Panc1 (cell line): ENCODE measurements around the gene CYP39A1. TPM values are rescaled to one million over a fixed set of nuclear protein-coding genes. Genes with fewer than 3 reads are reported as not detected.

Source experiments
- ATAC-seq: fragments of 200-7000 bp; cut with Tn5 transposase; 2 replicates; pipeline ENCODE4 v1.9.1; 2020; ENCODE audit warnings: mild to moderate bottlenecking, moderate library complexity
- Bru-seq: library from RNA; stranded (reverse); fragments of 400-500 nt; gene quantifications from one replicate; lab custom pipeline; 2021; lab: Mats Ljungman, UMichigan
- BruChase-seq, 2 experiments: library from RNA; stranded (reverse); fragments of 400-500 nt; gene quantifications; one replicate each; lab custom pipeline; 2021; lab: Mats Ljungman, UMichigan
- BruUV-seq: library from RNA; stranded (reverse); fragments of 400-500 nt; replicated peaks from 2 replicates; lab custom pipeline; 2021; lab: Mats Ljungman, UMichigan
- CTCF ChIA-PET: fragments of 300-600 bp; sonication (Branson Sonifier 250); formaldehyde crosslinking; loops from one replicate; lab custom pipeline; 2022; ENCODE audit warnings: antibody characterized with exemption; lab: Charles Lee
- POLR2A ChIA-PET: fragments of 300-600 bp; sonication (Branson Sonifier 250); formaldehyde crosslinking; loops from one replicate; lab custom pipeline; 2022; ENCODE audit warnings: antibody characterized with exemption; lab: Charles Lee
- DNase-seq: peaks from one replicate; pipeline ENCODE4 v3.0.0-alpha.2; 2010; ENCODE audit warnings: low read depth, low spot score
- H3K27ac ChIP-seq: 2 replicates; pipeline ENCODE4 v1.5.1; 2011; ENCODE audit warnings: mild to moderate bottlenecking, low read length, inconsistent platforms
- H3K27me3 ChIP-seq: fragments of 200-500 bp; sonication (Bioruptor generic); 2 replicates; pipeline ENCODE4 v1.6.0; 2014; ENCODE audit warnings: low read length, inconsistent platforms; ENCODE audit not compliant: control insufficient read depth, insufficient read depth
- H3K36me3 ChIP-seq: fragments of 200-500 bp; sonication (Bioruptor generic); 2 replicates; pipeline ENCODE4 v1.5.1; 2014; ENCODE audit warnings: inconsistent platforms, mild to moderate bottlenecking, low read length, moderate library complexity; ENCODE audit not compliant: control insufficient read depth, insufficient read depth
- H3K4me1 ChIP-seq: 2 replicates; pipeline ENCODE4 v1.5.1; 2011; ENCODE audit warnings: inconsistent platforms, mild to moderate bottlenecking, low read length, moderate library complexity; ENCODE audit not compliant: control insufficient read depth, insufficient read depth
- H3K4me3 ChIP-seq, 2 experiments: 2 replicates each; pipeline ENCODE4 v1.5.1; 2011 to 2012; ENCODE audit warnings: low read depth in 2 of 2, low read length in 2 of 2, mild to moderate bottlenecking in 2 of 2, inconsistent platforms in 1 of 2, moderate library complexity in 1 of 2
- H3K9me3 ChIP-seq: fragments of 200-500 bp; sonication (Bioruptor generic); 2 replicates; pipeline ENCODE4 v1.5.1; 2014; ENCODE audit warnings: low read depth, mild to moderate bottlenecking, inconsistent platforms, low read length, moderate library complexity; ENCODE audit not compliant: control insufficient read depth, insufficient read depth
- POLR2AphosphoS5 ChIP-seq: IDR thresholded peaks from 2 replicates; pipeline ENCODE4 v1.6.1; 2012; ENCODE audit warnings: mild to moderate bottlenecking, low read depth, low read length, moderate library complexity
- SIN3A ChIP-seq: IDR thresholded peaks from 2 replicates; pipeline ENCODE4 v1.6.1; 2012; ENCODE audit warnings: low read depth, mild to moderate bottlenecking, low read length, moderate library complexity, borderline replicate concordance; ENCODE audit not compliant: insufficient read depth
- TCF7L2 ChIP-seq: IDR thresholded peaks from 2 replicates; pipeline ENCODE4 v1.6.1; 2011; ENCODE audit warnings: mild to moderate bottlenecking, low read depth, low read length, inconsistent platforms
- in situ Hi-C: cut with HindIII; loops from 2 replicates; pipeline ENCODE4 v1.10.0; 2016; ENCODE audit warnings: low sequenced_read_pairs, low pct_unique_long_range_greater_than_20kb
- intact Hi-C: fragments of 100-400 bp; cut with micrococcal nuclease; formaldehyde crosslinking; loops from one replicate; pipeline ENCODE4 v1.10.0; 2022; ENCODE audit not compliant: unreplicated experiment
- long read RNA-seq: library from polyadenylated mRNA; unstranded; transcript quantifications from one replicate; pipeline ENCODE4 v2.0.0, GENCODE V29; 2021; ENCODE audit not compliant: unreplicated experiment
- polyA plus RNA-seq: library from polyadenylated mRNA; unstranded; fragments of >200 nt; gene quantifications from one replicate; pipeline ENCODE4 v1.2.1, GENCODE V29; 2012; ENCODE audit warnings: missing spikeins; ENCODE audit not compliant: insufficient read length
- total RNA-seq: library from RNA; stranded (reverse); gene quantifications from one replicate; pipeline ENCODE4 v1.2.1, GENCODE V29; 2021; ENCODE audit not compliant: unreplicated experiment
- TF ChIP-seq, protein P1 (sequence below), 2 experiments: IDR thresholded peaks; 2 replicates each; pipeline ENCODE4 v1.6.1; 2011 to 2012; ENCODE audit warnings: low read depth in 2 of 2, control low read depth in 1 of 2, low read length in 1 of 2, mild to moderate bottlenecking in 1 of 2, moderate library complexity in 1 of 2; ENCODE audit not compliant: insufficient read depth in 1 of 2
- TF ChIP-seq, protein P2 (sequence below): fragments of 450-650 bp; IDR thresholded peaks from 2 replicates; pipeline ENCODE4 v1.5.1; 2017; ENCODE audit warnings: mild to moderate bottlenecking

The CYP39A1 gene
- total RNA-seq (0.72 TPM), Bru-seq, nascent RNA (percentile 22 among the genes with signal in this experiment), BruChase-seq, experiment 1, labeled RNA remaining after a 2-hour chase (percentile 15 among the genes with signal in this experiment), BruChase-seq, experiment 2, labeled RNA remaining after a 6-hour chase (percentile 14 among the genes with signal in this experiment)
- not detected for polyA plus RNA-seq
- long read RNA-seq, partial matches to known transcripts: 0 of 1 reads
- long read RNA-seq, other reads (novel, unspliced or antisense): 0 of 1 reads

DNA sequence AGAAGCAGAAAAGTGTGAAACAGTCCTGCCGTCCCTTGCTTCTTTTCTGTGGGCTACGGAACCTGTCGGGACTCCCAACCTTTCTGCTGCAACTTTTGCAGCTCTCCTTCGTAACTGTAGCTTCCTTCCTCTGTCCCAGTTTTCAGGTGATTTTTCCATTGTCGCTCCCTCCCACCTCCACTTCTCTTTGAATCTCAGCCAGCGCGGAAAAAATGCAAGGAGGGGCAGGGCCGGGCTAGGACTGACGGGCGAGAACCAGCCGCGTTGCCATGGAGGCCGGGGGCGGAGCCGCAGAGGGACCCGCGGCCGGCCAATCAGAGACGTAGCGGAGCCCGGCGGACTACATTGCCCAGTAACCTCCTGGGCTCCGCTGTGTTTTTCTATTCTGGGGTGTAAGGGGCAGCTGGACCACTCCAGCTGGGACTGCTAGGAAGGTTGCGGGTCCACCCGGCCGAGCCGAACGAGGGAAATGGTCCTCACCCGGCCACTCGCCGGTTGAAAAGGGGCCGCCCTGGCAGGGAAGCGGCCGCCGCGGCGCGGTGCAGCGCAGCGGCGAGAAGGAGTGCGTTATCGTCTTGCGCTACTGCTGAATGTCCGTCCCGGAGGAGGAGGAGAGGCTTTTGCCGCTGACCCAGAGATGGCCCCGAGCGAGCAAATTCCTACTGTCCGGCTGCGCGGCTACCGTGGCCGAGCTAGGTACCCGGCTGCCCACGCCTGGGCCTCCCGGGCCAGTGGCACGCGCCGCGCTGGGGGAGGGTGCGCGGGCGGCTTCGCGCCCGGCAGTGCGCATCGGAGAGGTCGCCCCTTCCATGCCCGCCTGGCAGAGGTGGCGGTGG, at the start of gene CYP39A1, which contains the start of gene SLC25A27:
Gene CYP39A1, minus strand, starts transcription at position 216 of the 836 bp plus-strand sequence. CDS start 236 bp downstream, outside the sequence.
Gene SLC25A27, plus strand, starts transcription at position 373 of the 836 bp plus-strand sequence. Its CDS starts 218 bp downstream, at position 591.
- peak; percentile 100 for ATAC-seq
- ChIA-PET POLR2A (no interaction called here), CTCF (no interaction called here)
- in situ Hi-C loops (no loop called here), intact Hi-C loops (no loop called here)
- TF ChIP-seq, protein P1, sequence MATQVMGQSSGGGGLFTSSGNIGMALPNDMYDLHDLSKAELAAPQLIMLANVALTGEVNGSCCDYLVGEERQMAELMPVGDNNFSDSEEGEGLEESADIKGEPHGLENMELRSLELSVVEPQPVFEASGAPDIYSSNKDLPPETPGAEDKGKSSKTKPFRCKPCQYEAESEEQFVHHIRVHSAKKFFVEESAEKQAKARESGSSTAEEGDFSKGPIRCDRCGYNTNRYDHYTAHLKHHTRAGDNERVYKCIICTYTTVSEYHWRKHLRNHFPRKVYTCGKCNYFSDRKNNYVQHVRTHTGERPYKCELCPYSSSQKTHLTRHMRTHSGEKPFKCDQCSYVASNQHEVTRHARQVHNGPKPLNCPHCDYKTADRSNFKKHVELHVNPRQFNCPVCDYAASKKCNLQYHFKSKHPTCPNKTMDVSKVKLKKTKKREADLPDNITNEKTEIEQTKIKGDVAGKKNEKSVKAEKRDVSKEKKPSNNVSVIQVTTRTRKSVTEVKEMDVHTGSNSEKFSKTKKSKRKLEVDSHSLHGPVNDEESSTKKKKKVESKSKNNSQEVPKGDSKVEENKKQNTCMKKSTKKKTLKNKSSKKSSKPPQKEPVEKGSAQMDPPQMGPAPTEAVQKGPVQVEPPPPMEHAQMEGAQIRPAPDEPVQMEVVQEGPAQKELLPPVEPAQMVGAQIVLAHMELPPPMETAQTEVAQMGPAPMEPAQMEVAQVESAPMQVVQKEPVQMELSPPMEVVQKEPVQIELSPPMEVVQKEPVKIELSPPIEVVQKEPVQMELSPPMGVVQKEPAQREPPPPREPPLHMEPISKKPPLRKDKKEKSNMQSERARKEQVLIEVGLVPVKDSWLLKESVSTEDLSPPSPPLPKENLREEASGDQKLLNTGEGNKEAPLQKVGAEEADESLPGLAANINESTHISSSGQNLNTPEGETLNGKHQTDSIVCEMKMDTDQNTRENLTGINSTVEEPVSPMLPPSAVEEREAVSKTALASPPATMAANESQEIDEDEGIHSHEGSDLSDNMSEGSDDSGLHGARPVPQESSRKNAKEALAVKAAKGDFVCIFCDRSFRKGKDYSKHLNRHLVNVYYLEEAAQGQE (IDR thresholded peaks at IDR 0.05; ENCODE audit: insufficient read depth in 1 of 2, low read depth in 2 of 2, low read length in 1 of 2): no peak
- peak; percentile 26; the same call in 1 of the 2 replicates for TF ChIP-seq TCF7L2
- no TSS peak for BruUV-seq
- Histone ChIP-seq H3K27ac (no peak within 1 kb of the TSS), H3K36me3 (no peaks in the 10 kb centered on the region), H3K9me3 (no peaks in the 10 kb centered on the region), H3K27me3 (peaks cover 24% of the 10 kb centered on the region), H3K4me3 (peak within 1 kb of the TSS; percentile 70 to 94), H3K4me1 (peaks cover 9% of the 10 kb centered on the region)
- DNase-seq: peak; percentile 52

GRCh38 chr6:46699970-46700369, 47.4 kb upstream of the CYP39A1 start:
- CTCF ChIA-PET: no interaction called here

More at GRCh38 chr6:46699970-46700369, 47.4 kb upstream of the CYP39A1 start:
- BruUV-seq: no TSS peak
- no peak overlapping the region for H3K27ac ChIP-seq
- intact Hi-C loops (no loop called here), in situ Hi-C loops (no loop called here)
- H3K9me3 ChIP-seq: no peaks in the 10 kb centered on the region
- TF ChIP-seq SIN3A (no peak), TCF7L2 (no peak), POLR2AphosphoS5 (no peak)
- TF ChIP-seq, protein P2, sequence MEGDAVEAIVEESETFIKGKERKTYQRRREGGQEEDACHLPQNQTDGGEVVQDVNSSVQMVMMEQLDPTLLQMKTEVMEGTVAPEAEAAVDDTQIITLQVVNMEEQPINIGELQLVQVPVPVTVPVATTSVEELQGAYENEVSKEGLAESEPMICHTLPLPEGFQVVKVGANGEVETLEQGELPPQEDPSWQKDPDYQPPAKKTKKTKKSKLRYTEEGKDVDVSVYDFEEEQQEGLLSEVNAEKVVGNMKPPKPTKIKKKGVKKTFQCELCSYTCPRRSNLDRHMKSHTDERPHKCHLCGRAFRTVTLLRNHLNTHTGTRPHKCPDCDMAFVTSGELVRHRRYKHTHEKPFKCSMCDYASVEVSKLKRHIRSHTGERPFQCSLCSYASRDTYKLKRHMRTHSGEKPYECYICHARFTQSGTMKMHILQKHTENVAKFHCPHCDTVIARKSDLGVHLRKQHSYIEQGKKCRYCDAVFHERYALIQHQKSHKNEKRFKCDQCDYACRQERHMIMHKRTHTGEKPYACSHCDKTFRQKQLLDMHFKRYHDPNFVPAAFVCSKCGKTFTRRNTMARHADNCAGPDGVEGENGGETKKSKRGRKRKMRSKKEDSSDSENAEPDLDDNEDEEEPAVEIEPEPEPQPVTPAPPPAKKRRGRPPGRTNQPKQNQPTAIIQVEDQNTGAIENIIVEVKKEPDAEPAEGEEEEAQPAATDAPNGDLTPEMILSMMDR: no peak
- TF ChIP-seq, protein P1 (IDR thresholded peaks at IDR 0.05; ENCODE audit: insufficient read depth in 1 of 2, low read depth in 2 of 2, low read length in 1 of 2): no peak
- H3K36me3 ChIP-seq: no peaks in the 10 kb centered on the region
- DNase-seq: no peak
- ATAC-seq: no peak
- peaks cover 4% of the 10 kb centered on the region; the same call in 1 of the 2 replicates for H3K27me3 ChIP-seq
- H3K4me3 ChIP-seq: no peak overlapping the region
- no peaks in the 10 kb centered on the region for H3K4me1 ChIP-seq
- POLR2A ChIA-PET: no interaction called here
